ENCODE results near the gene TMEM74B.

The TMEM74B gene

GRCh38 chr20:1191299-1191698, 6.5 kb upstream of the TMEM74B start:
- TF ChIP-seq CTCF (IDR thresholded peaks at IDR 0.05; ENCODE audit: borderline replicate concordance, insufficient read depth, low read depth, low read length), result no peak
- H3K4me3 ChIP-seq (ENCODE audit: low read depth, low read length), result no peak overlapping the region

- no peak overlapping the region for H3K4me3 ChIP-seq (ENCODE audit: low read depth, low read length)
- TF ChIP-seq CTCF (IDR thresholded peaks at IDR 0.05; ENCODE audit: borderline replicate concordance, insufficient read depth, low read depth, low read length), result no peak
Measured at GRCh38 chr20:1190847-1191246, 6.1 kb upstream of the TMEM74B start.

- no peak for TF ChIP-seq CTCF (IDR thresholded peaks at IDR 0.05; ENCODE audit: borderline replicate concordance, insufficient read depth, low read depth, low read length)
- no peak overlapping the region for H3K4me3 ChIP-seq (ENCODE audit: low read depth, low read length)
Measured at GRCh38 chr20:1189827-1190226, 5.0 kb upstream of the TMEM74B start.

GRCh38 chr20:1188347-1188746, 3.6 kb upstream of the TMEM74B start:
- no peak for TF ChIP-seq CTCF (IDR thresholded peaks at IDR 0.05; ENCODE audit: borderline replicate concordance, insufficient read depth, low read depth, low read length)
- no peak overlapping the region for H3K4me3 ChIP-seq (ENCODE audit: low read depth, low read length)

GRCh38 chr20:1187605-1188171, 2.9 kb upstream of the TMEM74B start:
- TF ChIP-seq CTCF (IDR thresholded peaks at IDR 0.05; ENCODE audit: borderline replicate concordance, insufficient read depth, low read depth, low read length), result no peak
- no peak overlapping the region for H3K4me3 ChIP-seq (ENCODE audit: low read depth, low read length)

- no peak for TF ChIP-seq CTCF (IDR thresholded peaks at IDR 0.05; ENCODE audit: borderline replicate concordance, insufficient read depth, low read depth, low read length)
- H3K4me3 ChIP-seq (ENCODE audit: low read depth, low read length), result no peak overlapping the region
Measured at GRCh38 chr20:1186367-1186991, 1.7 kb upstream of the TMEM74B start.

- no peak overlapping the region for H3K4me3 ChIP-seq (ENCODE audit: low read depth, low read length)
- TF ChIP-seq CTCF (IDR thresholded peaks at IDR 0.05; ENCODE audit: borderline replicate concordance, insufficient read depth, low read depth, low read length), result peak; percentile 72
Measured at GRCh38 chr20:1185790-1186334, 1.1 kb upstream of the TMEM74B start.
